T-helper 1 cell (primary cell): ENCODE data around the gene DLX5.

ENCODE experiments used
- DNase-seq, 5 donors: peaks; one replicate each; pipeline ENCODE4 v3.0.0-alpha.2; 2012 to 2020

DLX5 gene

GRCh38 chr7:97005183-97006054, 19.2 kb downstream of the DLX5 start, which contains the start of gene DLX6:
Gene DLX6 (plus strand): TSS chr7:97005553. CDS start chr7:97005978, 425 bp downstream.
- no peak for DNase-seq

GRCh38 chr7:97004247-97005182, 20.1 kb downstream of the DLX5 start:
- DNase-seq, result no peak

GRCh38 chr7:97003262-97004246, 21.1 kb downstream of the DLX5 start:
- DNase-seq, result no peak

- DNase-seq, result no peak
Measured at GRCh38 chr7:97002555-97003261, 21.9 kb downstream of the DLX5 start.

GRCh38 chr7:97001656-97002554, 22.7 kb downstream of the DLX5 start:
- DNase-seq, result no peak

- no peak for DNase-seq
Measured at GRCh38 chr7:97001221-97001620, 23.4 kb downstream of the DLX5 start.

GRCh38 chr7:96998744-96999143, 25.9 kb downstream of the DLX5 start:
- no peak for DNase-seq

GRCh38 chr7:96998333-96998732, 26.3 kb downstream of the DLX5 start:
- no peak for DNase-seq

GRCh38 chr7:96997512-96998032, 27.1 kb downstream of the DLX5 start:
- no peak for DNase-seq

GRCh38 chr7:96996958-96997511, 27.6 kb downstream of the DLX5 start:
- DNase-seq, result no peak

GRCh38 chr7:96996111-96996957, 28.3 kb downstream of the DLX5 start:
- DNase-seq, result no peak

- no peak for DNase-seq
Measured at GRCh38 chr7:96995406-96996110, 29.1 kb downstream of the DLX5 start.

- no peak for DNase-seq
Measured at GRCh38 chr7:96993980-96994379, 30.7 kb downstream of the DLX5 start.

- no peak for DNase-seq
Measured at GRCh38 chr7:96993094-96993865, 31.4 kb downstream of the DLX5 start.

GRCh38 chr7:96992192-96993005, 32.2 kb downstream of the DLX5 start:
- no peak for DNase-seq

- no peak for DNase-seq
Measured at GRCh38 chr7:96991546-96992191, 33.0 kb downstream of the DLX5 start.
